B cell (primary cell): Measurements from ENCODE around the gene TENM4.

ENCODE experiments used
- EZH2 ChIP-seq: IDR thresholded peaks from 2 replicates; pipeline ENCODE4 v1.6.1; 2012; ENCODE audit warnings: borderline replicate concordance, low read depth, mild to moderate bottlenecking, moderate library complexity, low read length; ENCODE audit not compliant: insufficient read depth, poor library complexity, severe bottlenecking
- TF ChIP-seq, protein P1 (sequence below): fragments of 200-600 bp; IDR thresholded peaks from one replicate; pipeline ENCODE4 v1.8.0; 2022; ENCODE audit warnings: antibody characterized with exemption, mild to moderate bottlenecking

DNA sequence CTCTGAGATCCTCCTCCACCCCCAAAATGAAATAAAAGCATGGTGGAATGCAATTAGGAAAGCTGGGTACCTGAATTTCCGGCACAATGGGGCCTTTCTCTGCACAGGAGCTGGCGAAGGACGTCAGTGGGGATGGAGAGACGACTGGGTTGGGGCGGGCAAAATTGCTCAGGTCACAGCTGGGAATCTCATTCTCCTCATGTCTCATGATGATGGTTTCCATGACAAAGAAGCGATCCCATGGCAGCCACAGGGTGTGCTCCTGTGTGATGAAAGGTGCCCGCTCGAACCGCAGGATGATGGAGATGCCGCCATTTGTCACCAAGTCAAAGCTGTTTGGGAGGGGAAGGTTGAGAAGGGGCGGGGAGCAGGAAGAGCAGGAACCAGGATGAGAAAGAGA, 708.6 kb downstream of the TENM4 start:
- TF ChIP-seq EZH2 = no peak
- TF ChIP-seq, protein P1, sequence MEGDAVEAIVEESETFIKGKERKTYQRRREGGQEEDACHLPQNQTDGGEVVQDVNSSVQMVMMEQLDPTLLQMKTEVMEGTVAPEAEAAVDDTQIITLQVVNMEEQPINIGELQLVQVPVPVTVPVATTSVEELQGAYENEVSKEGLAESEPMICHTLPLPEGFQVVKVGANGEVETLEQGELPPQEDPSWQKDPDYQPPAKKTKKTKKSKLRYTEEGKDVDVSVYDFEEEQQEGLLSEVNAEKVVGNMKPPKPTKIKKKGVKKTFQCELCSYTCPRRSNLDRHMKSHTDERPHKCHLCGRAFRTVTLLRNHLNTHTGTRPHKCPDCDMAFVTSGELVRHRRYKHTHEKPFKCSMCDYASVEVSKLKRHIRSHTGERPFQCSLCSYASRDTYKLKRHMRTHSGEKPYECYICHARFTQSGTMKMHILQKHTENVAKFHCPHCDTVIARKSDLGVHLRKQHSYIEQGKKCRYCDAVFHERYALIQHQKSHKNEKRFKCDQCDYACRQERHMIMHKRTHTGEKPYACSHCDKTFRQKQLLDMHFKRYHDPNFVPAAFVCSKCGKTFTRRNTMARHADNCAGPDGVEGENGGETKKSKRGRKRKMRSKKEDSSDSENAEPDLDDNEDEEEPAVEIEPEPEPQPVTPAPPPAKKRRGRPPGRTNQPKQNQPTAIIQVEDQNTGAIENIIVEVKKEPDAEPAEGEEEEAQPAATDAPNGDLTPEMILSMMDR = no peak
